ENCODE data around the gene RFX3. TPM values are rescaled to one million over a fixed set of nuclear protein-coding genes. Genes with fewer than 3 reads are reported as not detected.

RFX3 gene
- total RNA-seq, 1 experiment from 2014 or later, result 5.7 TPM

GRCh38 chr9:3244963-3245653 is 280.7 kb downstream of the RFX3 start:
- TF ChIP-seq REST (IDR thresholded peaks at IDR 0.05; ENCODE audit: insufficient read depth in 1 of 2, low read depth in 2 of 2, low read length in 1 of 2) (no peak), POLR2AphosphoS5 (IDR thresholded peaks at IDR 0.05; ENCODE audit: low read depth, low read length) (no peak), SIN3A (IDR thresholded peaks at IDR 0.05; ENCODE audit: borderline replicate concordance, insufficient read depth, low read depth, low read length) (no peak)
- no TSS peak for BruUV-seq (replicated peaks)
- no peak for DNase-seq (ENCODE audit: low read depth, low spot score)
- POLR2A ChIA-PET, result no interaction called here
- intact Hi-C loops (cut with micrococcal nuclease; ENCODE audit: unreplicated experiment) (no loop called here), in situ Hi-C loops (cut with HindIII; ENCODE audit: low pct_unique_long_range_greater_than_20kb, low sequenced_read_pairs) (no loop called here)
- Histone ChIP-seq H3K4me1 (ENCODE audit: control insufficient read depth, insufficient read depth, low read length) (no peaks in the 10 kb centered on the region), H3K27ac (ENCODE audit: low read length) (no peak overlapping the region), H3K4me3 (ENCODE audit: low read depth in 2 of 2, low read length in 2 of 2) (no peak overlapping the region), H3K27me3 (ENCODE audit: control insufficient read depth, insufficient read depth, low read length) (no peaks in the 10 kb centered on the region), H3K9me3 (ENCODE audit: control insufficient read depth, insufficient read depth, low read depth, low read length) (no peaks in the 10 kb centered on the region), H3K36me3 (ENCODE audit: control insufficient read depth, insufficient read depth, low read length) (no peaks in the 10 kb centered on the region)
- no peak for ATAC-seq
- CTCF ChIA-PET, result no interaction called here

GRCh38 chr9:3243683-3244082 is 282.1 kb downstream of the RFX3 start:
- CTCF ChIA-PET, result no interaction called here
- no peaks in the 10 kb centered on the region for H3K9me3 ChIP-seq (ENCODE audit: control insufficient read depth, insufficient read depth, low read depth, low read length)
- in situ Hi-C loops (cut with HindIII; ENCODE audit: low pct_unique_long_range_greater_than_20kb, low sequenced_read_pairs) (no loop called here), intact Hi-C loops (cut with micrococcal nuclease; ENCODE audit: unreplicated experiment) (no loop called here)
- H3K27me3 ChIP-seq (ENCODE audit: control insufficient read depth, insufficient read depth, low read length), result no peaks in the 10 kb centered on the region
- no peaks in the 10 kb centered on the region for H3K36me3 ChIP-seq (ENCODE audit: control insufficient read depth, insufficient read depth, low read length)
- no peaks in the 10 kb centered on the region for H3K4me1 ChIP-seq (ENCODE audit: control insufficient read depth, insufficient read depth, low read length)
- no TSS peak for BruUV-seq (replicated peaks)
- TF ChIP-seq POLR2AphosphoS5 (IDR thresholded peaks at IDR 0.05; ENCODE audit: low read depth, low read length) (no peak), CTCF (IDR thresholded peaks at IDR 0.05) (no peak), TCF7L2 (IDR thresholded peaks at IDR 0.05; ENCODE audit: low read depth, low read length) (no peak), SIN3A (IDR thresholded peaks at IDR 0.05; ENCODE audit: borderline replicate concordance, insufficient read depth, low read depth, low read length) (no peak), REST (IDR thresholded peaks at IDR 0.05; ENCODE audit: insufficient read depth in 1 of 2, low read depth in 2 of 2, low read length in 1 of 2) (no peak)
- ATAC-seq (no peak), DNase-seq (ENCODE audit: low read depth, low spot score) (no peak)
- no peak overlapping the region for H3K27ac ChIP-seq (ENCODE audit: low read length)
- H3K4me3 ChIP-seq (ENCODE audit: low read depth in 2 of 2, low read length in 2 of 2), result no peak overlapping the region
- POLR2A ChIA-PET, result no interaction called here

Data from Panc1 (cell line).